ENCODE data around the gene JAK1.

DNA sequence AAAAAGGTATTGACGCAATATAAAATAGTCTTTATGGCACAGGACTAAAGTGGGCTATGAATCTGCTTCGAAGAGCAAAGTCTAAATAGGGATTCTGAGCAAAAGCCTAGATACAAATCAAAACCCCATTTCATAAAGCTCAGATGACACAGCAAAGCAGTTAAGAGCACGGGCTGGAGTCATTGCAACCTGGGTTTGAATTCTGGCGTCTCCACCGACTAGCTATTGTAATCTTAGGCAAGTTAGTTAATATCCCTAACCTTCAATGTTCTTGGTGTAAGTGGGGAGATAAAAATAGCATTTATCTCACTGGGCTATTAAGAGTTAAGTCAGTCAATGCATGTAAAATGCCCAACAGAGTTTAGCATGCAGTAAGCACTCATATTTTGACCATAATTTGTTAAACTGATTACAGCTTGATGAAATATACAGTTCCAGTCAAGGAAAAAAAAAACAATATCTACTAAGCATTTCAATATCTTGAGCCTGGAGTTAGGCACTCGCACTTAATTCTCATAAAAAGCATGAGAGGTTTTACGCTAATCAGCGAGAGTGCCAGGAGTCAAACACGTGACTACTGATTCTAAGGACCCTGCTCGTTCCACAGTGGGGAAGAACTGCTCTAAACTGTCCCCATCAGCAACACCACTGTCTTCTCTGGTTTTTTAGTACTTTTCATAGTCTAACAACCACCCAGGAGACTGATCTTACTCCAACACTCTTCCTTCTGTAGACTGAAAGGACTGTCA, 75.5 kb downstream of the JAK1 start:
- no peak for TF ChIP-seq FOSL1 (tag; conservative IDR thresholded peaks at IDR 0.05)
- TF ChIP-seq ZFX (CRISPR knock-in tag; IDR thresholded peaks at IDR 0.05), result no peak
- TF ChIP-seq CTCF (IDR thresholded peaks at IDR 0.05 in 2 of 3, conservative IDR thresholded peaks at IDR 0.05 in 1 of 3; ENCODE audit: insufficient read depth in 2 of 3, low read depth in 1 of 3, low read length in 3 of 3), result no peak
- TF ChIP-seq EP300 (IDR thresholded peaks at IDR 0.05; ENCODE audit: low read length), result no peak
- no peak for TF ChIP-seq LEF1 (IDR thresholded peaks at IDR 0.05)
- no peak for TF ChIP-seq ZNF274 (IDR thresholded peaks at IDR 0.05; ENCODE audit: borderline replicate concordance, low read depth, low read length)
- no peak for TF ChIP-seq ZNF124 (CRISPR knock-in tag; IDR thresholded peaks at IDR 0.05)
- TF ChIP-seq NR1H2 (CRISPR knock-in tag; IDR thresholded peaks at IDR 0.05), result no peak

Data from K562 (cell line).